ENCODE data around the gene INTU. TPM values are rescaled to one million over a fixed set of nuclear protein-coding genes. Genes with fewer than 3 reads are reported as not detected.

The INTU gene
- total and polyA plus RNA-seq, 9 of the 15 experiments (the other 6 are each of a cell fraction or from before 2014, with no cell fraction given) = 1.5 to 8.9 (median 3.9) TPM

DNA sequence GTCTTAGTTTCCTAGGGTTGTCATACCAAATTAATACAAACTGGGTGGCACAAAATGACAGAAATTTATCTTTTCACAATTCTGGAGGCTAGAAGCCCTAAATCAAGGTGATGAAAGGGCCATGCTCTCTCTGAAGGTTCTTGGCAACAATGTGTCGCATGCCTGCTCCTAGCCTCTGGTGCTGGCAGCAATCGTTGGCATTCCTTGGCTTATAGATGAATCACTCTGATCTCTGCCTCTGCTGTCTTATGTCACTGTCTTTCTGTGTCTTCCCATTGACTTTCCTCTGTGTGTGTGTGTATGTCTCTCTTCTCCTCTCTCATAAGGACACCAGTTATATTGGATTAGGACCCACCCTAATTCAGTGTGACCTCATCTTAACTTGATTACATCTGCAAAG, 15.9 kb upstream of the INTU start (continued):
- TF ChIP-seq ZNF507 (tag; conservative IDR thresholded peaks at IDR 0.05) = no peak
- TF ChIP-seq ZNF696 (CRISPR knock-in tag; conservative IDR thresholded peaks at IDR 0.05) = no peak

DNA sequence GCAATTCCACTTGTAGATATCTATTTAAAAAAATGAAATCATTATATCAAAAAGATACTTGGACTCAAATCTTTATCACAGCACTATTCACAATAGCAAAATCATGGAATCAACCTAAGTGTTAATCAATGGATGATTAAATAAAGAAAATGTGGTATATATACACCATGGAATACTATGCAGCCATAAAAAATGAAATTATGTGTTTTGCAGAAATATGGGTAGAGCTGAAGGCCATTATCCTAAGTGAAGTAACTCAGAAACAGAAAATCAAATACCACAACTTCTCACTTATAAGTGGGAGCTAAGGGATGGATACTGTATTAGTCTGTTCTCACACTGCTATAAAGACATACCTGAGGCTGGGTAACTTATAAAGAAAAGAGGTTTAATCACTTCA, 14.3 kb upstream of the INTU start:
- no peak overlapping the region for H3K4me2 ChIP-seq (ENCODE audit: insufficient read depth, low read length)
- H3K79me2 ChIP-seq (ENCODE audit: control insufficient read depth, insufficient read depth, low read length) = no peaks in the 10 kb centered on the region
- no TSS peak for BruUV-seq (replicated peaks)
- H2AFZ ChIP-seq (ENCODE audit: low read depth, low read length) = no peak overlapping the region
- H3K27me3 ChIP-seq (ENCODE audit: control insufficient read depth in 2 of 2, insufficient read depth in 2 of 2, low read length in 2 of 2) = peaks cover 8% of the 10 kb centered on the region in 2 experiments; a peak in 2 of 5 replicates
- H3K9me3 ChIP-seq (replicated peaks; ENCODE audit: control insufficient read depth, insufficient read depth, low read depth, low read length) = no peaks in the 10 kb centered on the region
- H3K9me1 ChIP-seq (ENCODE audit: control insufficient read depth, insufficient read depth, low read length) = no peaks in the 10 kb centered on the region
- FAIRE-seq (no peak), DNase-seq (ENCODE audit: extremely low read depth in 1 of 4, low spot score in 3 of 4) (no peak), ATAC-seq (no peak)
- H3K36me3 ChIP-seq (ENCODE audit: control insufficient read depth, insufficient read depth, low read length) = no peaks in the 10 kb centered on the region
- POLR2A ChIA-PET = no interaction called here
- H3K27ac ChIP-seq (ENCODE audit: extremely low read depth, low read depth, low read length) = no peak overlapping the region
- peak; percentile 80 for TF ChIP-seq RBM25 (IDR thresholded peaks at IDR 0.05; ENCODE audit: low read depth, low read length, severe bottlenecking)
- TF ChIP-seq ZNF146 (CRISPR knock-in tag; IDR thresholded peaks at IDR 0.05; ENCODE audit: unreplicated experiment) = peak; percentile 75
- no peak for TF ChIP-seq RAD21 (CRISPR knock-in tag; conservative IDR thresholded peaks at IDR 0.05 in 1 of 2, IDR thresholded peaks at IDR 0.05 in 1 of 2)
- no peak for TF ChIP-seq POLR2G (IDR thresholded peaks at IDR 0.05; ENCODE audit: low read depth, low read length)
- TF ChIP-seq NCOA4 (IDR thresholded peaks at IDR 0.05; ENCODE audit: partially characterized antibody) = no peak
- no peaks in the 10 kb centered on the region for H4K20me1 ChIP-seq (replicated peaks; ENCODE audit: control insufficient read depth, insufficient read depth, low read length)
- H3K9ac ChIP-seq (ENCODE audit: insufficient read depth in 1 of 2, low read depth in 2 of 2, low read length in 2 of 2) = no peak overlapping the region
- CTCF ChIA-PET (ENCODE audit: low intra/inter-chr PET ratio) = no interaction called here
- intact Hi-C loops (cut with micrococcal nuclease) = no loop called here
- in situ Hi-C loops (cut with MboI) = loop anchor here (5.0 kb wide), 1 partner anchor 104 kb away; no protein-coding TSS in a partner anchor
- H3K4me1 ChIP-seq (replicated peaks in 1 of 2; ENCODE audit: control insufficient read depth in 2 of 2, insufficient read depth in 2 of 2, low read length in 2 of 2) = no peaks in the 10 kb centered on the region
- H3K4me3 ChIP-seq = no peak overlapping the region
